HG03175 (cell line): Measurements from ENCODE around the gene HDGFL3.
"Not testable (repeated sequence)": the region's sequence is repeated elsewhere in the genome, so short reads cannot be mapped to it uniquely, and the experiment has no call there.

ENCODE experiments used
- ATAC-seq: cut with Tn5 transposase; IDR thresholded peaks from one replicate; pipeline ENCODE4 v1.9.1; 2021; ENCODE audit warnings: mild to moderate bottlenecking, moderate library complexity; ENCODE audit not compliant: unreplicated experiment

The HDGFL3 gene

GRCh38 chr15:83105440-83105839 is 102.2 kb downstream of the HDGFL3 start:
- no peak for ATAC-seq

GRCh38 chr15:83104141-83104540 is 103.5 kb downstream of the HDGFL3 start:
- ATAC-seq, result no peak

- ATAC-seq, result no peak
These were observed 105.3 kb downstream of the HDGFL3 start for GRCh38 chr15:83102346-83102745.

GRCh38 chr15:83100097-83100646 is 107.5 kb downstream of the HDGFL3 start:
- no peak for ATAC-seq

- ATAC-seq, result no peak
These were observed 108.3 kb downstream of the HDGFL3 start for GRCh38 chr15:83099290-83099689.

- no peak for ATAC-seq
These were observed 109.5 kb downstream of the HDGFL3 start for GRCh38 chr15:83098079-83098478.

- ATAC-seq, result no peak
These were observed 113.0 kb downstream of the HDGFL3 start for GRCh38 chr15:83094583-83094982.

GRCh38 chr15:83092309-83092976 is 115.2 kb downstream of the HDGFL3 start:
- peak; percentile 81 for ATAC-seq

- not testable (repeated sequence) for ATAC-seq
These were observed 115.7 kb downstream of the HDGFL3 start for GRCh38 chr15:83091965-83092308.

GRCh38 chr15:83090465-83090864 is 117.2 kb downstream of the HDGFL3 start:
- ATAC-seq, result no peak

GRCh38 chr15:83088876-83089275 is 118.7 kb downstream of the HDGFL3 start:
- ATAC-seq, result no peak

GRCh38 chr15:83087576-83087975 is 120.0 kb downstream of the HDGFL3 start:
- ATAC-seq, result no peak

GRCh38 chr15:83085864-83086552 is 121.6 kb downstream of the HDGFL3 start:
- ATAC-seq, result not testable (repeated sequence)

GRCh38 chr15:83085461-83085860 is 122.2 kb downstream of the HDGFL3 start:
- not testable (repeated sequence) for ATAC-seq

- no peak for ATAC-seq
These were observed 124.8 kb downstream of the HDGFL3 start for GRCh38 chr15:83082730-83083386.

GRCh38 chr15:83081256-83082014 is 126.2 kb downstream of the HDGFL3 start:
- ATAC-seq, result no peak

- no peak for ATAC-seq
These were observed 128.9 kb downstream of the HDGFL3 start for GRCh38 chr15:83078712-83079111.
